IPS DF 4.7 (cell line): ENCODE results near the gene DCLK3.

Source experiments
- DNase-seq: peaks from one replicate; pipeline ENCODE4 v3.0.0-alpha.2; 2013; ENCODE audit warnings: low spot score; ENCODE audit errors: extremely low read depth

The DCLK3 gene

DNA sequence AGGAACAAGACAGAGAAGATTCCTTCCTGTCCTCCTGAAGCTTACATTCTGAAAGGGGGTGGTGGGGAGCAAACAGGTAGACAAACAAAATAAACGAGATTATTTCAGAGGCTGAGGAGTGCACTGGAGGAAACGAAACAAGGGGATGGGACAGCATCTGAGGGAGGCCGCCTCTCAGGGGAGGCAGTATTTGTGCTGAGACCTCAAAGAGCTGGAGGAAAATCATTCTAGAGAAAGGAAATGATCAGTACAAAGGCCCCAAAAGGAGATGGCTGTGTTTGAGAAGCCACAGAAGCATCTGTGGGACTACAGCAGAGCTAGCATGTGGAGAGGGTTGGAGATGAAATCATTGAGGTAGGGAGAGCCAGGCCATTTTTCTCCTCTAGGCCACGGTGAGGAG lies 55.1 kb downstream of the DCLK3 start:
- DNase-seq = no peak

DNA sequence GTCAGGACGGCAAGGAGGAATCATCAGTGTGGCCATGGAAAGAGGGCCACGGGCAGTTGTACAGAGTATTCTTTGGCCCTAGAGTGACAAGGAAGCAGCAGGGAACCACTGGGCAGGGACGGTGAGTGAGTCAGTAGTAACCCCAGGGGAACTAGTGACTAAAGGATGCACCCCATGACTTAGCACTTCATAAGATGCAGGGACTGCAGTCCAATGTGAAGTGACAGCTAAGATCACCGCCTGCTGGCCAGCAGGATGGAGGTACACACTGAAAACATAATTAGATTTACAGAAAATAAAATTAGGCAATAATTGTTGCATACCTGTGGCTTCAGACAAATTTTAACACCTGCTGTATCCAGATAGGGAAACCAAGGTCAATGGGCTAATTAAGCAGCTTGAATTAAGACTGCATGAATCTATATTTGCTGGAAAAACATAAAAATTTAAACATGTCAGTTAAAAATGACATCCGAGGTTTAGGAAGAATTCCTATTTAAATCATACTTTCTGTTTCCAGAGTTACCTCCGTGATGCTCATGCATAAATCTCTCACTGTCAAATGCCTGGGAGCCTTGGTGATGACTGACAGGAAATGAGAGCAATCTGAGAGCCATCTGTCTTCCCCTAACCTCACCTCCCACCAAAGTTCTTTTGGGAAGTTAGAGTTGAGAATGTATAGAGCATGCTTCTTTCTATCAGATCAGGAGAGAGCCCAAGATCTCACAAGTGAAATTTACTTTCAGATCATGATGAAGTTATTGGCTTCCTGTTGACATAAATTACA lies 56.5 kb downstream of the DCLK3 start:
- no peak for DNase-seq

GRCh38 chr3:36705015-36705414 lies 59.3 kb downstream of the DCLK3 start:
- no peak for DNase-seq

DNA sequence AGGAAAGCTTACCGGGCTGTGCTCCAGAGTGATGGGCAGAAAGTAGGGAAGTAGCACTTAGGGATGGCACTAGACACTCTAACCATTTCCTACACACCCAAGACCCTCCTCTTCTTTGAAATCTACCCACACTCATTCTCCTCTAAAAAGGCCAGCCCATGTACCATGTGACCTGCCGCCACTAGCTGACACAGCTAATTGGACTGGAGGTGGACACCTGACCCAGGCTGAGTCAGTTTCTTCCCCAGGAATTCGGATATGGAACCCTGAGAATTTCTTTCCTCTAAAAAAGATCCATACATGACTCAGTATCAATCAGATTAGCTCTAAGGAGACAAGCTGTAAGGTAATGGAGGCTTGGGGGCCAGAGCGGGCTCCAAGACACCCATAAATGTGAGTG lies 60.1 kb downstream of the DCLK3 start:
- DNase-seq = no peak

GRCh38 chr3:36701249-36701572 lies 63.1 kb downstream of the DCLK3 start:
- DNase-seq = no peak

DNA sequence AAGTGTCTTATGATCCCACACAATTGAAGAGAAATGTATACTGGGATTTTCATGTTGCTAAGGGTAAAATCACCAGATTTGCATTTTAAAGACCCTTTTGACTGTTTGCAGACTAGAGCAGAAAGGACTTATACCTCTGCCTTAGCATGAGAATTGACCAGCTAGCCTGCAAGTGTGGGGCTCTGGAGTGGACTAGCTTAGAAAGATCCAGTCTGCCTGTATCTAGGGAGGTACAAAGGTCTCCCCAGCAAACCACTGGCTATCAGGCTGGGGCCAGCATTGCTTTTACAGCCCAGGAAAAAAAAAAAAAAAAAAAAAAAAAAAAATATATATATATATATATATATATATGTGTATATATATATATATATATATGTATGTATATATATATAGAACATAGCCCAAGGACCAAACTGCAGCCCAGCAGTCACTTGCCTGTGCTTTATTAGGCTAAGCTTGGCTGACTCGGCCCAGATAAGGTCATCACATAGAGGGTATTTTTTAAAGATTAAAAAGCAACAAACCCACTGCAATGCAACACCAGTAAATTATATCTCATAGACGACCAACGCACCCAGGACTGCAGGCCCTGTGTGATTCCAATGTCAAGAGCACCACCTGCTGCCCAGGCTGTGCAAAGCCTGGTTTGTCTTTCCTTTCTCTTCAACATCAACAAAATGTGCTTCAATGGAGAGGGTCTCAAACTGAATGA lies 63.7 kb downstream of the DCLK3 start:
- no peak for DNase-seq

- DNase-seq = no peak
Measured at GRCh38 chr3:36698314-36698713, 66.0 kb downstream of the DCLK3 start.

GRCh38 chr3:36697229-36698001 lies 66.9 kb downstream of the DCLK3 start:
- no peak for DNase-seq

DNA sequence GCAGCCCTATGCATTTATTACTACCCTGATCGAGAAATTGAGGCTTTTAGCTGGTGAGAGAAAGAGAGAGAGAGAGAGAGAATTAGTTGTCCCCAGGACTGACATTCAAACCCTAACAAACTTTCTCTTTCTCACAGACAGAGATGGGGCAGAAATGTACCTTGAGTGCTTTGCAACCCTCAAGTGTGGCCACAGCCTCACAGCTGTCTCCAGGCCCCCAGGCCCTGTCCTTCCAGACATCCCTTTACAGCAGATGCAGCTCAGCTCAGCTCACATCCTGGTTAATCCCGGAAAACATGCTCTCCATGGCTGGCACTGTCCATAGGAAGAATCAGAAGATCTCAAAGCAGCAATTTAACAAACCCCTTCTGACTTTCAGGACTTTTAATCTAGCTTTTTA lies 67.6 kb downstream of the DCLK3 start:
- DNase-seq = no peak

GRCh38 chr3:36695769-36696137 lies 68.6 kb downstream of the DCLK3 start:
- DNase-seq = no peak

GRCh38 chr3:36695113-36695768 lies 69.1 kb downstream of the DCLK3 start:
- no peak for DNase-seq

GRCh38 chr3:36693670-36694069 lies 70.7 kb downstream of the DCLK3 start:
- no peak for DNase-seq

DNA sequence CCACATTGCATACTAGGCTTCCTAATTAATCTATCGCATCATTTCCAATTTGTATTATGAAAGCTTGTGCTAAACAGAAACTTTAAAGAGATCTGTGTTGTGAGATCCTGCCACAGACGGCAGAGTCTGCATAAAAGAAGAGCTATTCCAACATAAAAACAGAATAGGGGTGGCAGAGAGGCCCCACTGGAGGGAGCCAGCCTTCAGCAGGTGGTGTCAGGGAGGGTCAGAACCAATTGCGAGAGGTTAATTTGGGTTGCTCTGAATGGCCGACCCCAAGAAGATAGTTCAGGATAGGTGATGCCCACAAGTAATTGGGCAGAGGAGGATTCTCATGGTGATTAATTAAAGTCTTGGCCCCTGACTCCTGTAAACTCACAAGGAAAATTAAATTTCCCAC lies 74.8 kb downstream of the DCLK3 start:
- no peak for DNase-seq

DNA sequence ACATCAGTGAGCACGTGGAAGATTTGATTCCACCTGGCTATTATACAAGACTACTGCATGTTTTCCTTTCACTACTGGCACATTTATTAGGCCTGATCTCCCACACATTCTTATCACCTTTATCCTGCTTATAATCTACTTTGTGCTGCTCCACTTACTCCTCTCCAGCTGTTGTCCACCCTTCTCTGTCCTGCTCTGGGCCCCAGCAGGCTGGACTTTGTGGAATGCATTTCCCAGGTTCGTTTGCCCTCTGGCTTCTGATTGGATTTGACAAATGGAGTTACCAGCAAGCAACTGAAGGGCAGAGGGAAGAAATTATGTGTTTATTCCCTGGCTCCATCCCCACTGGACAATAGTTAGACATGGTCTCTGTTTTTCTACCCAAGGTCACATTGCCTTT lies 75.5 kb downstream of the DCLK3 start:
- DNase-seq = no peak

GRCh38 chr3:36686516-36686915 lies 77.8 kb downstream of the DCLK3 start:
- no peak for DNase-seq

DNA sequence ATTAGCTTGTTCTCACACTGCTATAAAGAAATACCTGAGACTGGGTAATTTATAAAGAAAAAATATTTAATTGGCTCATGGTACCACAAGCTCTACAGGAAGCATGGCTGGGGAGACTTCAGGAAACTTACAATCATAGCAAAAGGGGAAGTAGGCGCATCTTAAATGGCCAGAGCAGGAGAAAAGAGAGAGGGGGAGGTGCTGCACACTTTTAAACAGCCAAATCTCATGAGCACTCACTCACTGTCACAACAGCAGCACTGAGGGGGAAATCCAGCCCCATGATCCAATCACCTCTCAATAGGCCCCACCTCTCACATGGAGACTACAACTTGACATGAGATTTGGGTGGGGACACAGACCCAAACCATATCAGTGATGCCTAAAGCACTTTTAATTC lies 82.5 kb downstream of the DCLK3 start:
- DNase-seq = no peak

DNA sequence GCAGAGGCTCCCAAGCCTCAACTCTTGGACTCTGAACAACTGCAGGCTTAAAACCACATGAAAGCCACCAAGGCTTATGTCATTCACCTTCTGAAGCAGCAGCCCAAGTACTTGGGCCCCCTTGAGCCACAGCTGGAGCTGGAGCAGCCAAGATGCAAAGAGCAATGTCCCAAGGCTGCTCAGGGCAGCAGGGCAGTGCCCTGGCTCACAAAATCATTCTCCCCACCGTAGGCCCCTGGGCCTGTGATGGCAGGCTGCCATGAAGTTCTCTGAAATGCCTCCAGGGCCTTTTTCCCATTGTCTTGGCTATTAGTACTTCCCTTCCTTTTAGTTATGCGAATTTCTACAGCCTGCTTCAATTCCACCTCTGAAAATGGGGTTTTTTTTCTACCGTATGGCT lies 83.4 kb downstream of the DCLK3 start:
- no peak for DNase-seq

GRCh38 chr3:36679384-36680200 lies 84.8 kb downstream of the DCLK3 start:
- DNase-seq = no peak

DNA sequence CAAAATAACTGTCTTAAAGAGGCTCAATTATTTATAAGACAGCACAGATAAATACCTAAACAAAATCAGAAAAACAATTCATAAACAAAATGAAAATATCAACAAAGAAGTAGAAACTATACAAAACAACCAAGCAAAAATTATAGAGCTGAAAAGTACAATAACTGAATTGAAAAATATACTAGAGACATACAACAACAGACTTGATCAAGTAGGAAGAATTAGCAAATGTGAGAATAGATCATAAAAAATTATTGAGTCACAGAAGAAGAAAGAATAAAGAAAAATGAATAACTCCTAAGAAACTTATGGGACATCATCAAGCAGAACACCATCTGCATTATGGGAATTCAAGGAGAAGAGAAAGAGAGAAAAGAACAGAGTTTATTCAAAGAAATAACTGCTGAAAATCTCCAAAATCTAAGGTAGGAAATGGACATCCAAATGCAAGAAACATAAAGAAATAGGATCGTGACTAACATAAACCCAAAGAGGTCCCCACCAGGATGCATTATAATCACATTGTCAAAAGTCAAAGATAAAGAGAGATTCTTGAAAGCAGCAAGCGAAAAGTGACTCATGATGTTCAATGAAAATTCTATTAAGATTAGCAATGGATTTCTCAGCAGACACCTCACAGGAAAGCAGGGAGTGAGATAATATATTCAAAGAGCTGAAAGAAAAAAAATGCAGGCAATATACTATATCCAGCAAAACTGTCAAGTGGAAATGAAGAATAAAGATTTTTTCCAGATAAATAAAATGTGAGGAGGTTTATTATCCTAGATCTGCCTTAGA lies 85.9 kb downstream of the DCLK3 start:
- DNase-seq = no peak

DNA sequence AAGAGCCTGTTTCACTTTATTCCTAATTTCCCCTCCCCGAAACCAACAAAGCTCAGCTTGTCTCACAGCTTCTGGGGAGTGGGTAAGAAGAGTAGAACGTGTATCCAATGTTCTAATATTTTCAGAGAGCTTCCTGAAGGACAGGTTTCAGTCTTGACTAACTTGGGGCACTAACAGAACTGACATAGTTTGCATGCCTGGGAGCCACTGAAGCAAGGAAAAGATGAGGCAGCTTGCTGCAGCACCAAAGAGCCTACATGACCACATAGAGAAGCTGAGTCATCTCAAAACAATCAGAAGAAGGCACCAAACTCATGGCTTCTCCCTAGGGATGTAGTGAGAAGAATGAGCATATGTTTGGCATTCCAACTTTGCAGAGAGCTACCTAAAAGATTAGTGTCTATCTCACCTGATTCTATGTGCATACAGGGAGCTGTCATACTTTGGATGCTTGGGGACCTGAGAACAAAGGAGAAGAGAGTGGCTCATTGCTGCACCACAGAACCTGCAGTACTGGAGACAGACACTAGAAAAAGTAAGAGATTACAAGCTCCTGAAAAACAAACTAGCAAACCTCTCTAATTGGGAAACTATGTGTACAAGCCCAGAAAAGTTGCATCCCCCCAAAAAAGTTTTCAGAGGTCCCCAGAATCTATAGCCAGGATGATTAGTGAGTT lies 86.9 kb downstream of the DCLK3 start:
- DNase-seq = no peak
